Thyroid gland (tissue), 4 donors: Measurements from ENCODE around the gene PTPRH.

ENCODE experiments used
- POLR2A ChIP-seq, 2 donors: fragments of 450-650 bp; IDR thresholded peaks; one replicate each; pipeline ENCODE4 v1.6.1; 2017; ENCODE audit warnings: antibody characterized with exemption in 2 of 2, mild to moderate bottlenecking in 2 of 2, moderate library complexity in 1 of 2
- TF ChIP-seq, protein P1 (sequence below), 6 experiments: fragments of 200-600 bp in 3 of 6; fragments of 450-650 bp in 3 of 6; sonication (generic) in 3 of 6; IDR thresholded peaks; one replicate each; pipeline ENCODE4 v1.5.1; 2016 to 2019; ENCODE audit warnings: antibody characterized with exemption in 6 of 6, mild to moderate bottlenecking in 2 of 6, inconsistent platforms in 1 of 6, moderate library complexity in 1 of 6

DNA sequence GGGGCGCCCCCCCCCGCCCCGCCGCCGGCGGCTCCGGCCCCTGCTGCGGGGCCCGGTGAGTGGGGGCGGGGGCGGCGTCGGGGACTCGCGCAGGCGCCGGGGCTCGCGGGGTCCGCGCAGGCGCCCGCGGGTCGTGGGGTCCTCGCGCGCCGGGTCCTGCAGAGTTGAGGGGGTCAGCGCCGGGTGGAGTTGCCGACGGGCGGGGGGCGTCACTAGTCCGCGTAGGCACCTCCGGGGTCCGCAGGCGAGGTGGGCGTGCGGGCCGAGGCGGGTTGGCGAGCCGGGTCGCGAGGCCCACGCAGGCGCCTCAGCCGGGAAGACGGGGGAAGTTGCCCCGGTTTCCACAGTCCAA lies 49.2 kb upstream of the PTPRH start:
- TF ChIP-seq, protein P1, sequence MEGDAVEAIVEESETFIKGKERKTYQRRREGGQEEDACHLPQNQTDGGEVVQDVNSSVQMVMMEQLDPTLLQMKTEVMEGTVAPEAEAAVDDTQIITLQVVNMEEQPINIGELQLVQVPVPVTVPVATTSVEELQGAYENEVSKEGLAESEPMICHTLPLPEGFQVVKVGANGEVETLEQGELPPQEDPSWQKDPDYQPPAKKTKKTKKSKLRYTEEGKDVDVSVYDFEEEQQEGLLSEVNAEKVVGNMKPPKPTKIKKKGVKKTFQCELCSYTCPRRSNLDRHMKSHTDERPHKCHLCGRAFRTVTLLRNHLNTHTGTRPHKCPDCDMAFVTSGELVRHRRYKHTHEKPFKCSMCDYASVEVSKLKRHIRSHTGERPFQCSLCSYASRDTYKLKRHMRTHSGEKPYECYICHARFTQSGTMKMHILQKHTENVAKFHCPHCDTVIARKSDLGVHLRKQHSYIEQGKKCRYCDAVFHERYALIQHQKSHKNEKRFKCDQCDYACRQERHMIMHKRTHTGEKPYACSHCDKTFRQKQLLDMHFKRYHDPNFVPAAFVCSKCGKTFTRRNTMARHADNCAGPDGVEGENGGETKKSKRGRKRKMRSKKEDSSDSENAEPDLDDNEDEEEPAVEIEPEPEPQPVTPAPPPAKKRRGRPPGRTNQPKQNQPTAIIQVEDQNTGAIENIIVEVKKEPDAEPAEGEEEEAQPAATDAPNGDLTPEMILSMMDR (IDR thresholded peaks at IDR 0.05): no peak
- TF ChIP-seq POLR2A (IDR thresholded peaks at IDR 0.05): no peak
